H9 (cell line): Measurements from ENCODE around the gene ROCK2. TPM values are rescaled to one million over a fixed set of nuclear protein-coding genes. Genes with fewer than 3 reads are reported as not detected.

Experiments used
- DNase-seq: peaks from one replicate; pipeline ENCODE4 v3.0.0-alpha.2; 2017
- H2AFZ ChIP-seq: one replicate; pipeline ENCODE4 v1.6.1; 2013; ENCODE audit warnings: mild to moderate bottlenecking, low read length, control low read depth, moderate library complexity
- H2AK5ac ChIP-seq: 2 replicates; pipeline ENCODE4 v1.6.1; 2013; ENCODE audit warnings: low read length, control low read depth, mixed read lengths; ENCODE audit not compliant: insufficient read length
- H2BK120ac ChIP-seq: one replicate; pipeline ENCODE4 v1.6.1; 2013; ENCODE audit warnings: low read depth, mild to moderate bottlenecking, low read length, control low read depth, inconsistent platforms; ENCODE audit not compliant: poor library complexity, severe bottlenecking
- H2BK12ac ChIP-seq: 2 replicates; pipeline ENCODE4 v1.6.1; 2013; ENCODE audit warnings: low read length, control low read depth, mixed read lengths, low read depth; ENCODE audit not compliant: insufficient read length
- H2BK15ac ChIP-seq: 2 replicates; pipeline ENCODE4 v1.6.1; 2013; ENCODE audit warnings: low read depth, low read length, control low read depth
- H2BK20ac ChIP-seq: one replicate; pipeline ENCODE4 v1.6.1; 2013; ENCODE audit warnings: low read depth, mild to moderate bottlenecking, low read length, control low read depth, inconsistent platforms; ENCODE audit not compliant: poor library complexity, severe bottlenecking
- H2BK5ac ChIP-seq: 2 replicates; pipeline ENCODE4 v1.6.1; 2013; ENCODE audit warnings: low read length, control low read depth, mixed read lengths; ENCODE audit not compliant: insufficient read length
- H3K14ac ChIP-seq: 2 replicates; pipeline ENCODE4 v1.6.1; 2013; ENCODE audit warnings: low read length, control low read depth; ENCODE audit not compliant: insufficient read depth
- H3K18ac ChIP-seq: 2 replicates; pipeline ENCODE4 v1.6.1; 2013; ENCODE audit warnings: low read depth, mild to moderate bottlenecking, mixed read lengths, low read length, control low read depth; ENCODE audit not compliant: insufficient read length
- H3K23ac ChIP-seq: 2 replicates; pipeline ENCODE4 v1.6.1; 2013; ENCODE audit warnings: low read length, control low read depth, mixed read lengths, low read depth; ENCODE audit not compliant: insufficient read length
- H3K23me2 ChIP-seq: 2 replicates; pipeline ENCODE4 v1.6.1; 2013; ENCODE audit warnings: low read depth, mild to moderate bottlenecking, mixed read lengths, low read length, control low read depth; ENCODE audit not compliant: insufficient read length, poor library complexity, severe bottlenecking
- H3K27ac ChIP-seq: 2 replicates; pipeline ENCODE4 v1.5.1; 2013; ENCODE audit warnings: low read length, control low read depth, mixed read lengths, low read depth; ENCODE audit not compliant: insufficient read length
- H3K27me3 ChIP-seq: 2 replicates; pipeline ENCODE4 v1.6.1; 2013; ENCODE audit warnings: low read length, control low read depth, inconsistent platforms; ENCODE audit not compliant: insufficient read depth
- H3K4ac ChIP-seq: 2 replicates; pipeline ENCODE4 v1.6.1; 2013; ENCODE audit warnings: low read depth, mild to moderate bottlenecking, control low read depth, inconsistent platforms, low read length, moderate library complexity
- H3K4me1 ChIP-seq: 2 replicates; pipeline ENCODE4 v1.6.1; 2013; ENCODE audit warnings: low read length, control low read depth, inconsistent platforms; ENCODE audit not compliant: insufficient read depth
- H3K4me2 ChIP-seq: 2 replicates; pipeline ENCODE4 v1.6.1; 2013; ENCODE audit warnings: low read length, control low read depth, mixed read lengths; ENCODE audit not compliant: insufficient read length, insufficient read depth
- H3K56ac ChIP-seq: 2 replicates; pipeline ENCODE4 v1.6.1; 2013; ENCODE audit warnings: low read depth, mild to moderate bottlenecking, mixed read lengths, low read length, control low read depth; ENCODE audit not compliant: insufficient read length
- H3K79me1 ChIP-seq: 2 replicates; pipeline ENCODE4 v1.6.1; 2013; ENCODE audit warnings: low read depth, mild to moderate bottlenecking, moderate library complexity, low read length, control low read depth, inconsistent platforms; ENCODE audit not compliant: insufficient read depth, poor library complexity, severe bottlenecking
- H3K79me2 ChIP-seq: 2 replicates; pipeline ENCODE4 v1.6.1; 2013; ENCODE audit warnings: low read length, control low read depth, inconsistent platforms; ENCODE audit not compliant: insufficient read depth
- H3K9ac ChIP-seq: 2 replicates; pipeline ENCODE4 v1.6.1; 2013; ENCODE audit warnings: low read length, control low read depth, mixed read lengths; ENCODE audit not compliant: insufficient read length; ENCODE audit errors: extremely low read depth
- H3K9me3 ChIP-seq: one replicate; pipeline ENCODE4 v1.6.1; 2013; ENCODE audit warnings: low read depth, low read length, inconsistent platforms; ENCODE audit not compliant: control insufficient read depth
- H3T11ph ChIP-seq: one replicate; pipeline ENCODE4 v1.6.1; 2013; ENCODE audit warnings: mild to moderate bottlenecking, low read length, control low read depth, inconsistent platforms
- H4K20me1 ChIP-seq: one replicate; pipeline ENCODE4 v1.6.1; 2013; ENCODE audit not compliant: control insufficient read depth, insufficient read length, insufficient read depth
- H4K5ac ChIP-seq: 2 replicates; pipeline ENCODE4 v1.6.1; 2013; ENCODE audit warnings: low read depth, mild to moderate bottlenecking, mixed read lengths, low read length, control low read depth; ENCODE audit not compliant: insufficient read length
- H4K8ac ChIP-seq: replicated peaks from 2 replicates; pipeline ENCODE4 v1.6.1; 2013; ENCODE audit warnings: low read length, control low read depth, mixed read lengths, low read depth; ENCODE audit not compliant: insufficient read length
- H4K91ac ChIP-seq: 2 replicates; pipeline ENCODE4 v1.6.1; 2013; ENCODE audit warnings: low read depth, mild to moderate bottlenecking, moderate library complexity, mixed read lengths, low read length, control low read depth; ENCODE audit not compliant: insufficient read length
- H3K27ac Mint-ChIP-seq, 3 experiments: 2 replicates in 2 of 3; 3 replicates in 1 of 3; pipeline ENCODE4 v1.8.0; 2020 to 2021; ENCODE audit warnings: mixed read lengths in 3 of 3, mild to moderate bottlenecking in 1 of 3, moderate library complexity in 1 of 3
- H3K27me3 Mint-ChIP-seq: 2 replicates; pipeline ENCODE4 v1.8.0; 2021; ENCODE audit warnings: low read depth, mild to moderate bottlenecking, moderate library complexity, mixed read lengths
- H3K36me3 Mint-ChIP-seq, 3 experiments: 2 replicates in 2 of 3; 3 replicates in 1 of 3; pipeline ENCODE4 v1.8.0; 2020 to 2021; ENCODE audit warnings: low read depth in 3 of 3, mixed read lengths in 3 of 3; ENCODE audit not compliant: insufficient read depth in 1 of 3
- H3K4me1 Mint-ChIP-seq, 2 experiments: 2 replicates each; pipeline ENCODE4 v1.8.0; 2020; ENCODE audit warnings: mixed read lengths in 2 of 2
- H3K4me3 Mint-ChIP-seq, 2 experiments: 2 replicates in 1 of 2; 3 replicates in 1 of 2; pipeline ENCODE4 v1.8.0; 2020 to 2021; ENCODE audit warnings: mild to moderate bottlenecking in 2 of 2, mixed read lengths in 2 of 2, moderate library complexity in 1 of 2
- H3K9me3 Mint-ChIP-seq, 2 experiments: 2 replicates in 1 of 2; 3 replicates in 1 of 2; pipeline ENCODE4 v1.8.0; 2020; ENCODE audit warnings: mild to moderate bottlenecking in 2 of 2, mixed read lengths in 2 of 2, moderate library complexity in 1 of 2
- CTCF ChIP-seq: fragments of 200-600 bp; sonication (generic); conservative IDR thresholded peaks from 3 replicates; pipeline ENCODE4 v1.8.0; 2021; ENCODE audit warnings: antibody characterized with exemption, mild to moderate bottlenecking
- WGBS: extraction: QIAGEN DNeasy Blood & Tissue Kit; methylation state at CpG from one replicate; pipeline ENCODE4 v1.1.7; 2013; ENCODE audit warnings: missing lambda C conversion rate, low lambda C conversion rate, mixed read lengths; ENCODE audit not compliant: insufficient read length; ENCODE audit errors: extremely low coverage; 5-methylcytosine and 5-hydroxymethylcytosine counted together
- total RNA-seq: library from RNA; stranded (reverse); gene quantifications from 2 replicates; pipeline ENCODE4 v1.2.1, GENCODE V29; 2021

ROCK2 gene
- total RNA-seq, 1 experiment from 2014 or later, result 33.2 TPM

GRCh38 chr2:11391942-11392266, 47.5 kb upstream of the ROCK2 start:
- Histone ChIP-seq H4K91ac (no peak overlapping the region), H4K8ac (no peak overlapping the region), H3K27ac (no peak overlapping the region), H4K5ac (no peak overlapping the region), H3T11ph (no peak overlapping the region), H3K56ac (no peak overlapping the region), H3K9me3 (no peaks in the 10 kb centered on the region), H3K18ac (no peak overlapping the region), H3K9ac (no peak overlapping the region), H3K23ac (no peak overlapping the region), H2BK5ac (no peak overlapping the region), H4K20me1 (no peaks in the 10 kb centered on the region), H2BK20ac (no peak overlapping the region), H3K14ac (no peak overlapping the region), H2BK15ac (no peak overlapping the region), H3K4me2 (no peak overlapping the region), H3K23me2 (no peaks in the 10 kb centered on the region), H3K27me3 (no peaks in the 10 kb centered on the region), H2AK5ac (no peak overlapping the region), H3K4ac (no peak overlapping the region), H2BK12ac (no peak overlapping the region), H3K79me1 (no peaks in the 10 kb centered on the region), H3K79me2 (no peaks in the 10 kb centered on the region), H2AFZ (no peak overlapping the region), H3K4me1 (peaks cover 2% of the 10 kb centered on the region; the same call in 1 of the 2 replicates), H2BK120ac (no peak overlapping the region)
- no peak for DNase-seq
- H3K9me3 Mint-ChIP-seq, result no peaks in the 10 kb centered on the region
- H3K4me1 Mint-ChIP-seq, result peaks cover 38 to 58% of the 10 kb centered on the region in 2 experiments
- H3K4me3 Mint-ChIP-seq, result no peak overlapping the region
- no peak for TF ChIP-seq CTCF
- H3K27me3 Mint-ChIP-seq, result peaks cover 1% of the 10 kb centered on the region; the same call in 1 of the 2 replicates
- no CpG with 5 or more reads among the region's 3 CpGs for WGBS
- no peaks in the 10 kb centered on the region for H3K36me3 Mint-ChIP-seq
- peak overlapping the region in 2 of 3 experiments; percentile 31 to 46; a peak in 2 of 7 replicates for H3K27ac Mint-ChIP-seq
